Measurements from ENCODE around the gene PRKAR1B.
A peak's percentile ranks its signal among the peaks of the same experiment; 100 is the strongest.

GRCh38 chr7:774161-775109, 47.4 kb upstream of the PRKAR1B start:
- peak; percentile 69 to 90 (median 82) for TF ChIP-seq CTCF (IDR thresholded peaks at IDR 0.05)
- no peak for TF ChIP-seq POLR2A (IDR thresholded peaks at IDR 0.05)
